Kidney tubule cell (primary cell): Measurements from ENCODE around the gene RAB8A.
A peak's percentile ranks its signal among the peaks of the same experiment; 100 is the strongest.

Source experiments
- DNase-seq: peaks from one replicate; pipeline ENCODE4 v3.0.0-alpha.2; 2018; ENCODE audit warnings: low spot score

RAB8A gene

DNA sequence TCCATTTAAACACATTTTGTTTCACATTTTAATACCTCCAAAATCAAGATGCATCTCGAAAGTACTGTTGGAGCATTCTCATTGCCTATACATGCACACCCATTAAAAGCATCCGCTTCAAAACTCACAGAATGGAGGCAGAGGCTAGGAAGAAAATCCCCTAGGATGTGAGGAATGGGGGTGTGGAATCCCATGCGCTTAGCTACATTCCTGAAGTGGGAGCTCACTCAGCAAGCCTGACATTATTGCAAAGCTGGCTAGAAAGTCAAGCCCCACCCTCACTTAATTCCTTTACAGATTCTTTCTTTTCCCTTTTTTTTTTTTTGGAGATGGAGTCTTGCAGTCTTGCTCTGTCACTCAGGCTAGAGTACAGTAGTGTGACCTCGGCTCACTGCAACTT lies 68.9 kb downstream of the RAB8A start:
- DNase-seq: peak; percentile 67
